Measurements from ENCODE around the gene PARVB.

Gene PARVB

GRCh38 chr22:44179196-44179988 lies 155.3 kb downstream of the PARVB start:
- TF ChIP-seq EZH2 (IDR thresholded peaks at IDR 0.05; ENCODE audit: borderline replicate concordance, low read length), result no peak
- no peak for TF ChIP-seq CTCF (IDR thresholded peaks at IDR 0.05; ENCODE audit: low read length)
- Histone ChIP-seq H3K27ac (ENCODE audit: low read depth, low read length, poor library complexity, severe bottlenecking) (no peak overlapping the region), H4K20me1 (ENCODE audit: insufficient read depth, low read length) (no peaks in the 10 kb centered on the region), H3K4me1 (ENCODE audit: insufficient read depth, low read length, severe bottlenecking) (peaks cover 16% of the 10 kb centered on the region), H3K9me2 (ENCODE audit: low read depth, low read length) (no peaks in the 10 kb centered on the region), H3K4me2 (ENCODE audit: low read length) (no peak overlapping the region), H3F3A (ENCODE audit: insufficient read depth, low read length) (no peaks in the 10 kb centered on the region), H2AFZ (ENCODE audit: low read length) (no peak overlapping the region), H3K27me3 (ENCODE audit: insufficient read depth, low read length) (peaks cover 12% of the 10 kb centered on the region), H3K79me2 (ENCODE audit: insufficient read depth, low read length) (no peaks in the 10 kb centered on the region), H3K36me3 (ENCODE audit: insufficient read depth, low read length) (no peaks in the 10 kb centered on the region), H3K4me3 (ENCODE audit: low read depth, low read length, poor library complexity, severe bottlenecking) (no peak overlapping the region), H3K9ac (ENCODE audit: low read length) (no peak overlapping the region), H3K9me3 (ENCODE audit: low read length) (no peaks in the 10 kb centered on the region)

DNA sequence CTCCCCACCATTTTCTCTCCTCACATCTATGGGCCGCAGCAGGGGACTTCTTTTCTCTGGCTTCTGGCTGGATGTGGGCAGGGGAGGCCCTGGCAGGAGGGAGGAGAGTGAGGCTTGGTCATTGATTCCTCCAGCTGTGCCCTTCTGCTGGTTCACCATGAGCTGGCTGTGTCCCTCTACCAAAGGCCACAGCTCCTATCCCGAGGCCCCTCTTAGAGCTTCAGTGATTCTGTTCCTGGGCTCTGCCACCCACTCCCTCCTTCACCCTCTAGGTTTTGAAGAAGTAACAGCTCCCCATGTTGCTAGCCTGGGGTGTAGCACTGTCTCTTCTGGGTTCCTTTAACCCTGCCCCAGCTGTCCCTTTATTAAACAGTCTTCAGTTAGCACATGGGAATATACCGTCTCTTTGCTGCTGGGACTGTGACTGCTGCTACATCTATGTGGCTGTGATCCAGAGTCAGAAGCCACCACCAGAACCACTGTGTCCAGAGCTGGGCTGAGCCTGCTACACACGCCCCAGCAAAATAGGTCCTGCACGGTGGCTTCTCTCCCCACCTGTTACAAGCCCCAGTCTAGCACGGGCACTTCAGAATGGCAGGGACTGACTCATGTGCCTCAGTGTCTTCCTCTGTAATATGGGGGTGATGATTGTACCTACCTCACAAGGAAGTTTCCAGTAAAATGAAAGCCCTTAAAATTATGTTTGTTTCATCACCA lies 156.0 kb downstream of the PARVB start:
- Histone ChIP-seq H3F3A (ENCODE audit: insufficient read depth, low read length) (no peaks in the 10 kb centered on the region), H3K4me3 (ENCODE audit: low read depth, low read length, poor library complexity, severe bottlenecking) (no peak overlapping the region), H3K27me3 (ENCODE audit: insufficient read depth, low read length) (peaks cover 12% of the 10 kb centered on the region), H3K9ac (ENCODE audit: low read length) (no peak overlapping the region), H3K4me1 (ENCODE audit: insufficient read depth, low read length, severe bottlenecking) (peaks cover 16% of the 10 kb centered on the region), H2AFZ (ENCODE audit: low read length) (no peak overlapping the region), H3K27ac (ENCODE audit: low read depth, low read length, poor library complexity, severe bottlenecking) (no peak overlapping the region), H3K9me3 (ENCODE audit: low read length) (no peaks in the 10 kb centered on the region), H3K79me2 (ENCODE audit: insufficient read depth, low read length) (no peaks in the 10 kb centered on the region), H3K9me2 (ENCODE audit: low read depth, low read length) (no peaks in the 10 kb centered on the region), H3K36me3 (ENCODE audit: insufficient read depth, low read length) (no peaks in the 10 kb centered on the region), H3K4me2 (ENCODE audit: low read length) (no peak overlapping the region), H4K20me1 (ENCODE audit: insufficient read depth, low read length) (no peaks in the 10 kb centered on the region)
- no peak for TF ChIP-seq EZH2 (IDR thresholded peaks at IDR 0.05; ENCODE audit: borderline replicate concordance, low read length)
- no peak for TF ChIP-seq CTCF (IDR thresholded peaks at IDR 0.05; ENCODE audit: low read length)

DNA sequence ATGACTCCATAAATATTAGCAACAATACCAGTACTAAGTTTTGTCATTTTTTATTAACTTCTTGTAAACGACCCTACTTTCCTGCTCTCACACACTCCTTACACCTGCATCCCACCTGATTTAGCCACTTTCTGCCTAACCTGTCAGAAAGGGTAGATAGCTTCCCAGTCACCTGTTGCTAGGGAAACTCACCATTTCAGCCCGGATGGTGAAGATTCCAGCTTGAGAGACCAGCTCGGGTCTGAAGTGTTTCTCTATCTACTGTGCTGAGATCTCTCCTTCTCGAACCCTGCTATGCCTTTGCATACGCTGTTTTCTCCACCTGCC lies 156.6 kb downstream of the PARVB start, which contains the start of gene PARVG:
PARVG (plus strand) TSS at position 220 of the 327 bp plus-strand sequence. CDS start 2,405 bp downstream, outside the sequence.
- no peak for TF ChIP-seq EZH2 (IDR thresholded peaks at IDR 0.05; ENCODE audit: borderline replicate concordance, low read length)
- TF ChIP-seq CTCF (IDR thresholded peaks at IDR 0.05; ENCODE audit: low read length), result no peak
- Histone ChIP-seq H3K9me3 (ENCODE audit: low read length) (no peaks in the 10 kb centered on the region), H3K4me3 (ENCODE audit: low read depth, low read length, poor library complexity, severe bottlenecking) (peak within 1 kb of the TSS; percentile 5), H3F3A (ENCODE audit: insufficient read depth, low read length) (no peaks in the 10 kb centered on the region), H3K4me2 (ENCODE audit: low read length) (peak within 1 kb of the TSS; percentile 27; the same call in 1 of the 2 replicates), H3K27ac (ENCODE audit: low read depth, low read length, poor library complexity, severe bottlenecking) (no peak within 1 kb of the TSS), H3K36me3 (ENCODE audit: insufficient read depth, low read length) (no peaks in the 10 kb centered on the region), H3K27me3 (ENCODE audit: insufficient read depth, low read length) (peaks cover 12% of the 10 kb centered on the region), H3K9ac (ENCODE audit: low read length) (no peak within 1 kb of the TSS), H3K4me1 (ENCODE audit: insufficient read depth, low read length, severe bottlenecking) (peaks cover 16% of the 10 kb centered on the region), H3K79me2 (ENCODE audit: insufficient read depth, low read length) (no peaks in the 10 kb centered on the region), H4K20me1 (ENCODE audit: insufficient read depth, low read length) (no peaks in the 10 kb centered on the region), H3K9me2 (ENCODE audit: low read depth, low read length) (no peaks in the 10 kb centered on the region), H2AFZ (ENCODE audit: low read length) (no peak within 1 kb of the TSS)

All from OCI-LY1 (cell line).